IMR-90 (cell line): Measurements from ENCODE around the gene OR51E1. TPM values are rescaled to one million over a fixed set of nuclear protein-coding genes. Genes with fewer than 3 reads are reported as not detected.
A peak's percentile ranks its signal among the peaks of the same experiment; 100 is the strongest.

ENCODE experiments used
- ATAC-seq: fragments of 200-7000 bp; cut with Tn5 transposase; 2 replicates; pipeline ENCODE4 v1.9.1; 2020; ENCODE audit warnings: low read depth, mild to moderate bottlenecking, moderate library complexity
- BruUV-seq: library from RNA; stranded (reverse); fragments of 400-500 nt; replicated peaks from 2 replicates; lab custom pipeline; 2021; lab: Mats Ljungman, UMichigan
- CTCF ChIA-PET: fragments of 300-600 bp; formaldehyde crosslinking; extraction: SDS; loops from one replicate; lab custom pipeline; 2021; ENCODE audit warnings: antibody characterized with exemption; lab: Yijun Ruan, JAX
- POLR2A ChIA-PET: fragments of 300-600 bp; sonication (Branson Sonifier 250); formaldehyde crosslinking; loops from one replicate; lab custom pipeline; 2022; ENCODE audit warnings: antibody characterized with exemption; ENCODE audit not compliant: unreplicated experiment; lab: Charles Lee
- DNase-seq: peaks from one replicate; pipeline ENCODE4 v3.0.0; 2013
- H2AFZ ChIP-seq: replicated peaks from 2 replicates; pipeline ENCODE3; 2013; ENCODE audit warnings: low read length, mild to moderate bottlenecking; ENCODE audit not compliant: poor library complexity
- H2AK5ac ChIP-seq: 2 replicates; pipeline ENCODE4 v1.6.1; 2013; ENCODE audit warnings: low read depth, low read length, inconsistent platforms
- H2AK9ac ChIP-seq: replicated peaks from 2 replicates; pipeline ENCODE3; 2013; ENCODE audit warnings: mild to moderate bottlenecking, low read depth, low read length, moderate library complexity; ENCODE audit not compliant: poor library complexity
- H2BK120ac ChIP-seq: 2 replicates; pipeline ENCODE4 v1.6.1; 2013; ENCODE audit warnings: low read depth, low read length, inconsistent platforms
- H2BK15ac ChIP-seq: 3 replicates; pipeline ENCODE4 v1.6.1; 2013; ENCODE audit warnings: low read depth, low read length, inconsistent platforms
- H2BK20ac ChIP-seq: 2 replicates; pipeline ENCODE4 v1.6.1; 2013; ENCODE audit warnings: low read depth, mild to moderate bottlenecking, inconsistent platforms, low read length, moderate library complexity
- H2BK5ac ChIP-seq: 2 replicates; pipeline ENCODE4 v1.6.1; 2013; ENCODE audit warnings: mild to moderate bottlenecking, low read depth, low read length, inconsistent platforms; ENCODE audit not compliant: poor library complexity, severe bottlenecking
- H3K14ac ChIP-seq: replicated peaks from 2 replicates; pipeline ENCODE4 v1.6.1; 2013; ENCODE audit warnings: low read depth, low read length, inconsistent platforms
- H3K18ac ChIP-seq: 2 replicates; pipeline ENCODE4 v1.6.1; 2013; ENCODE audit warnings: low read depth, low read length, control low read depth
- H3K23ac ChIP-seq: 2 replicates; pipeline ENCODE4 v1.6.1; 2013; ENCODE audit warnings: low read depth, low read length, inconsistent platforms
- H3K27ac ChIP-seq: 2 replicates; pipeline ENCODE4 v1.5.1; 2013; ENCODE audit warnings: mild to moderate bottlenecking, control low read depth, low read length; ENCODE audit not compliant: insufficient read depth
- H3K27me3 ChIP-seq: 2 replicates; pipeline ENCODE4 v1.6.1; 2013; ENCODE audit warnings: low read length; ENCODE audit not compliant: control insufficient read depth, insufficient read depth
- H3K36me3 ChIP-seq: 2 replicates; pipeline ENCODE4 v1.6.1; 2013; ENCODE audit warnings: low read length, mixed read lengths; ENCODE audit not compliant: control insufficient read depth, insufficient read depth
- H3K4ac ChIP-seq: 2 replicates; pipeline ENCODE4 v1.6.1; 2013; ENCODE audit warnings: low read depth, low read length, inconsistent platforms
- H3K4me1 ChIP-seq: 2 replicates; pipeline ENCODE4 v1.6.1; 2013; ENCODE audit warnings: low read length, mixed read lengths; ENCODE audit not compliant: control insufficient read depth, insufficient read depth
- H3K4me2 ChIP-seq: 2 replicates; pipeline ENCODE4 v1.6.1; 2013; ENCODE audit warnings: low read depth, mild to moderate bottlenecking, control low read depth, low read length, moderate library complexity
- H3K4me3 ChIP-seq: 2 replicates; pipeline ENCODE4 v1.5.1; 2013; ENCODE audit warnings: low read depth, mild to moderate bottlenecking, control low read depth, low read length, moderate library complexity; ENCODE audit not compliant: insufficient read depth
- H3K56ac ChIP-seq: 2 replicates; pipeline ENCODE4 v1.6.1; 2013; ENCODE audit warnings: low read length, inconsistent platforms; ENCODE audit not compliant: insufficient read depth; ENCODE audit errors: extremely low read depth
- H3K79me1 ChIP-seq, 2 experiments: 2 replicates each; pipeline ENCODE4 v1.6.1; 2013; ENCODE audit warnings: low read length in 2 of 2, inconsistent platforms in 1 of 2, low read depth in 1 of 2
- H3K9ac ChIP-seq: 2 replicates; pipeline ENCODE4 v1.6.1; 2013; ENCODE audit warnings: low read depth, low read length, control low read depth
- H3K9me1 ChIP-seq: 2 replicates; pipeline ENCODE4 v1.6.1; 2013; ENCODE audit warnings: low read length, inconsistent platforms; ENCODE audit not compliant: insufficient read depth
- H3K9me3 ChIP-seq: 2 replicates; pipeline ENCODE4 v1.6.1; 2013; ENCODE audit warnings: low read length; ENCODE audit not compliant: control insufficient read depth, insufficient read depth
- H4K20me1 ChIP-seq: 2 replicates; pipeline ENCODE4 v1.6.1; 2013; ENCODE audit warnings: low read length, inconsistent platforms; ENCODE audit not compliant: insufficient read depth
- H4K5ac ChIP-seq: 2 replicates; pipeline ENCODE4 v1.6.1; 2013; ENCODE audit warnings: mild to moderate bottlenecking, low read depth, low read length, control low read depth
- H4K8ac ChIP-seq, 2 experiments: 2 replicates each; pipeline ENCODE4 v1.6.1; 2013; ENCODE audit warnings: low read depth in 2 of 2, low read length in 2 of 2, control low read depth in 1 of 2, inconsistent platforms in 1 of 2
- H4K91ac ChIP-seq: 2 replicates; pipeline ENCODE4 v1.6.1; 2013; ENCODE audit warnings: low read depth, low read length, inconsistent platforms; ENCODE audit not compliant: insufficient read depth
- SMC3 ChIP-seq: fragments of 150-350 bp; IDR thresholded peaks from 2 replicates; pipeline ENCODE4 v1.6.1; 2016; ENCODE audit warnings: low read depth, mild to moderate bottlenecking, antibody characterized with exemption, low read length, moderate library complexity
- WGBS, 2 experiments: methylation state at CpG; one replicate each; pipeline versions ENCODE4 v1.1.5 to v1.1.7; 2013; ENCODE audit warnings: missing lambda C conversion rate in 2 of 2; ENCODE audit not compliant: insufficient read length in 1 of 2; ENCODE audit errors: extremely low coverage in 2 of 2; 5-methylcytosine and 5-hydroxymethylcytosine counted together
- dilution Hi-C: fragments of 300-500 bp; cut with HindIII; formaldehyde crosslinking; loops from one replicate; pipeline ENCODE4 v1.14.3; 2018; ENCODE audit warnings: low sequenced_read_pairs; ENCODE audit not compliant: unreplicated experiment
- in situ Hi-C: fragments of 300-500 bp; cut with MboI; formaldehyde crosslinking; loops from 3 replicates; pipeline ENCODE4 v1.14.3; 2019; ENCODE audit warnings: low sequenced_read_pairs, inconsistent platforms, mixed read lengths
- intact Hi-C: fragments of 100-400 bp; cut with micrococcal nuclease; formaldehyde crosslinking; loops from 2 replicates; pipeline ENCODE4 v1.10.0; 2022
- polyA plus RNA-seq, 3 experiments: library from polyadenylated mRNA; depleted of rRNA; stranded (reverse); fragments of >200 nt; gene quantifications; 2 replicates each; pipeline ENCODE4 v1.2.3, GENCODE V29; 2012; ENCODE audit warnings: low replicate concordance in 1 of 3
- total RNA-seq: library from RNA; depleted of rRNA; stranded (reverse); fragments of >200 nt; gene quantifications from 2 replicates; pipeline ENCODE4 v1.2.3, GENCODE V29; 2012

Gene OR51E1
- total and polyA plus RNA-seq, 2 of the 4 experiments (the other 2 are of a cell fraction) = 0.02 TPM; not detected in 1

GRCh38 chr11:4643076-4643475, 706 bp upstream of the OR51E1 start:
- ATAC-seq = no peak
- no peaks in the 10 kb centered on the region for H3K36me3 ChIP-seq
- CTCF ChIA-PET = no interaction called here
- H4K91ac ChIP-seq = no peak overlapping the region
- 33% methylated on average over 1 of the region's 5 CpGs; no CpG with 5 or more reads in 1 of the 2 experiments for WGBS, 2 experiments
- DNase-seq = no peak
- H3K4me2 ChIP-seq = no peak overlapping the region
- no peak overlapping the region for H2BK120ac ChIP-seq
- no peak overlapping the region for H4K5ac ChIP-seq
- no peak overlapping the region for H3K9ac ChIP-seq
- H3K14ac ChIP-seq = no peak overlapping the region; the same call in 1 of the 2 replicates
- no peak for TF ChIP-seq SMC3
- BruUV-seq = no TSS peak
- no peak overlapping the region for H3K27ac ChIP-seq
- no peaks in the 10 kb centered on the region for H4K20me1 ChIP-seq
- H3K4me3 ChIP-seq = no peak overlapping the region
- no peak overlapping the region for H4K8ac ChIP-seq
- H3K56ac ChIP-seq = no peak overlapping the region
- H3K4me1 ChIP-seq = no peaks in the 10 kb centered on the region
- H2AK9ac ChIP-seq = peak overlapping the region; percentile 78
- no peak overlapping the region for H3K18ac ChIP-seq
- no peaks in the 10 kb centered on the region for H3K27me3 ChIP-seq
- H3K4ac ChIP-seq = no peak overlapping the region
- H2BK5ac ChIP-seq = no peak overlapping the region
- no peak overlapping the region for H2BK15ac ChIP-seq
- intact Hi-C loops (no loop called here), in situ Hi-C loops (no loop called here), dilution Hi-C loops (no loop called here)
- H3K9me3 ChIP-seq = no peaks in the 10 kb centered on the region
- POLR2A ChIA-PET = no interaction called here
- no peak overlapping the region for H2AK5ac ChIP-seq
- H3K23ac ChIP-seq = no peak overlapping the region
- no peaks in the 10 kb centered on the region for H3K79me1 ChIP-seq
- no peaks in the 10 kb centered on the region for H3K9me1 ChIP-seq
- H2AFZ ChIP-seq = no peak overlapping the region
- no peak overlapping the region for H2BK20ac ChIP-seq
